Endodermal cell (in vitro differentiated cells): Measurements from ENCODE around the gene P4HB. TPM values are rescaled to one million over a fixed set of nuclear protein-coding genes. Genes with fewer than 3 reads are reported as not detected.

Source experiments
- DNase-seq: peaks from one replicate; pipeline ENCODE4 v3.0.0-alpha.2; 2017
- H3K27ac ChIP-seq: 2 replicates; pipeline ENCODE4 v1.5.1; 2013; ENCODE audit warnings: mild to moderate bottlenecking, low read depth, low read length, moderate library complexity
- H3K27me3 ChIP-seq: 2 replicates; pipeline ENCODE4 v1.6.1; 2013; ENCODE audit warnings: mild to moderate bottlenecking, low read length, moderate library complexity; ENCODE audit not compliant: insufficient read depth, control insufficient read depth, poor library complexity, severe bottlenecking
- H3K36me3 ChIP-seq: 2 replicates; pipeline ENCODE4 v1.7.0; 2013; ENCODE audit warnings: mild to moderate bottlenecking, low read length, moderate library complexity; ENCODE audit not compliant: control insufficient read depth, insufficient read depth
- H3K4me1 ChIP-seq: one replicate; pipeline ENCODE4 v1.7.0; 2013; ENCODE audit warnings: low read length; ENCODE audit not compliant: control insufficient read depth, insufficient read depth
- H3K4me3 ChIP-seq: 2 replicates; pipeline ENCODE4 v1.5.1; 2013; ENCODE audit warnings: mild to moderate bottlenecking, low read length, moderate library complexity
- H3K9ac ChIP-seq: 2 replicates; pipeline ENCODE4 v1.6.1; 2013; ENCODE audit warnings: mild to moderate bottlenecking, low read length, moderate library complexity; ENCODE audit not compliant: poor library complexity, severe bottlenecking; ENCODE audit errors: extremely low read depth
- H3K9me3 ChIP-seq: 2 replicates; pipeline ENCODE4 v1.6.1; 2013; ENCODE audit warnings: mild to moderate bottlenecking, low read length, moderate library complexity; ENCODE audit not compliant: control insufficient read depth
- H3K27ac Mint-ChIP-seq: 2 replicates; pipeline ENCODE4 v1.8.0; 2020; ENCODE audit warnings: mixed read lengths
- H3K27me3 Mint-ChIP-seq: 2 replicates; pipeline ENCODE4 v1.8.0; 2021; ENCODE audit warnings: mild to moderate bottlenecking, mixed read lengths; ENCODE audit not compliant: insufficient read depth
- H3K36me3 Mint-ChIP-seq: 2 replicates; pipeline ENCODE4 v1.8.0; 2020; ENCODE audit warnings: low read depth, mixed read lengths
- H3K4me1 Mint-ChIP-seq: 2 replicates; pipeline ENCODE4 v1.8.0; 2020; ENCODE audit warnings: mixed read lengths
- H3K4me3 Mint-ChIP-seq: 2 replicates; pipeline ENCODE4 v1.8.0; 2020; ENCODE audit warnings: mild to moderate bottlenecking, moderate library complexity, mixed read lengths
- H3K9me3 Mint-ChIP-seq: 2 replicates; pipeline ENCODE4 v1.8.0; 2020; ENCODE audit warnings: mild to moderate bottlenecking, mixed read lengths
- CTCF ChIP-seq: fragments of 200-600 bp; sonication (generic); conservative IDR thresholded peaks from 2 replicates; pipeline ENCODE4 v1.5.0; 2021; ENCODE audit warnings: antibody characterized with exemption, mild to moderate bottlenecking
- WGBS, 2 experiments: methylation state at CpG; one replicate each; pipeline versions ENCODE4 v1.1.5 to v1.1.7; 2013; ENCODE audit warnings: missing lambda C conversion rate in 2 of 2, mixed read lengths in 1 of 2; ENCODE audit not compliant: insufficient coverage in 1 of 2, insufficient read length in 1 of 2; 5-methylcytosine and 5-hydroxymethylcytosine counted together
- total RNA-seq, 2 donors: library from RNA; stranded (reverse); fragmentation: NEBNext Ultra II Directional in 1 of 2; extraction: Animal tissue kit (Norgen Biotek cat#: 25700) in 1 of 2; gene quantifications; 2 replicates in 1 of 2; 3 replicates in 1 of 2; pipeline ENCODE4 v1.2.1, GENCODE V29; 2021

P4HB gene
- total RNA-seq, 2 donors from 2014 or later: 493 to 535 TPM

GRCh38 chr17:81908793-81909192 is 48.5 kb upstream of the P4HB start:
- H3K9me3 Mint-ChIP-seq: no peaks in the 10 kb centered on the region
- no peak overlapping the region for H3K9ac ChIP-seq
- peaks cover 23% of the 10 kb centered on the region for H3K36me3 Mint-ChIP-seq
- H3K27ac ChIP-seq: no peak overlapping the region
- DNase-seq: no peak
- peaks cover 54% of the 10 kb centered on the region for H3K36me3 ChIP-seq
- H3K4me1 ChIP-seq: peaks cover 8% of the 10 kb centered on the region
- WGBS, 2 experiments: 90 to 97% methylated on average over 9 to 11 of the region's 11 CpGs
- no peaks in the 10 kb centered on the region for H3K9me3 ChIP-seq
- no peak for TF ChIP-seq CTCF
- no peak overlapping the region for H3K27ac Mint-ChIP-seq
- H3K4me3 Mint-ChIP-seq: no peak overlapping the region
- no peak overlapping the region for H3K4me3 ChIP-seq
- H3K4me1 Mint-ChIP-seq: peaks cover 4% of the 10 kb centered on the region
- no peaks in the 10 kb centered on the region for H3K27me3 ChIP-seq
- H3K27me3 Mint-ChIP-seq: no peaks in the 10 kb centered on the region

- H3K9me3 Mint-ChIP-seq: no peaks in the 10 kb centered on the region
- H3K4me1 Mint-ChIP-seq: peaks cover 4% of the 10 kb centered on the region
- Histone ChIP-seq H3K9ac (no peak overlapping the region), H3K27ac (no peak overlapping the region), H3K9me3 (no peaks in the 10 kb centered on the region), H3K27me3 (no peaks in the 10 kb centered on the region), H3K4me3 (no peak overlapping the region), H3K4me1 (peaks cover 8% of the 10 kb centered on the region), H3K36me3 (peaks cover 41% of the 10 kb centered on the region)
- no peak overlapping the region for H3K27ac Mint-ChIP-seq
- peaks cover 15% of the 10 kb centered on the region for H3K36me3 Mint-ChIP-seq
- 91 to 93% methylated on average over 13 to 26 of the region's 26 CpGs for whole genome bisulfite sequencing, 2 experiments
- no peaks in the 10 kb centered on the region for H3K27me3 Mint-ChIP-seq
- no peak for DNase-seq
- H3K4me3 Mint-ChIP-seq: no peak overlapping the region
- TF ChIP-seq CTCF: peak; percentile 34
Observed at GRCh38 chr17:81907219-81908145, 47.1 kb upstream of the P4HB start.

GRCh38 chr17:81906476-81907218 is 46.3 kb upstream of the P4HB start:
- Histone ChIP-seq H3K27ac (no peak overlapping the region), H3K4me1 (peaks cover 8% of the 10 kb centered on the region), H3K9ac (no peak overlapping the region), H3K4me3 (no peak overlapping the region), H3K36me3 (peaks cover 36% of the 10 kb centered on the region), H3K9me3 (no peaks in the 10 kb centered on the region), H3K27me3 (peaks cover 3% of the 10 kb centered on the region)
- Mint-ChIP-seq H3K9me3 (no peaks in the 10 kb centered on the region), H3K36me3 (peaks cover 15% of the 10 kb centered on the region), H3K27ac (no peak overlapping the region), H3K27me3 (peaks cover under 1% of the 10 kb centered on the region), H3K4me3 (no peak overlapping the region), H3K4me1 (peaks cover 4% of the 10 kb centered on the region)
- peak; percentile 70 for TF ChIP-seq CTCF
- peak; percentile 88 for DNase-seq
- 91 to 96% methylated on average over 9 to 15 of the region's 15 CpGs for WGBS, 2 experiments
